HG02885 (cell line): Measurements from ENCODE around the gene CRACR2B.

Source experiments
- ATAC-seq: cut with Tn5 transposase; IDR thresholded peaks from one replicate; pipeline ENCODE4 v1.9.1; 2021; ENCODE audit warnings: mild to moderate bottlenecking; ENCODE audit not compliant: unreplicated experiment, poor library complexity

Gene CRACR2B

GRCh38 chr11:827897-828192 is at the start of gene CRACR2B:
CRACR2B (plus strand) TSS chr11:827919; CDS start chr11:828608, 689 bp downstream.
- ATAC-seq, result no peak

GRCh38 chr11:778976-779954 is 48.5 kb upstream of the CRACR2B start:
- ATAC-seq, result no peak

GRCh38 chr11:779955-780532 is 47.7 kb upstream of the CRACR2B start:
- ATAC-seq, result no peak

GRCh38 chr11:782264-783174 is 45.2 kb upstream of the CRACR2B start:
- no peak for ATAC-seq

GRCh38 chr11:783581-784015 is 44.1 kb upstream of the CRACR2B start:
- ATAC-seq, result no peak

- no peak for ATAC-seq
Measured at GRCh38 chr11:786235-787083, 41.3 kb upstream of the CRACR2B start.

GRCh38 chr11:787084-787675 is 40.5 kb upstream of the CRACR2B start:
- ATAC-seq, result no peak

- ATAC-seq, result no peak
Measured at GRCh38 chr11:788009-788640, 39.6 kb upstream of the CRACR2B start.

- ATAC-seq, result no peak
Measured at GRCh38 chr11:788953-789940, 38.5 kb upstream of the CRACR2B start.

GRCh38 chr11:789943-790342 is 37.8 kb upstream of the CRACR2B start, which contains the start of gene CEND1:
CEND1 (minus strand) TSS chr11:790090; CDS start chr11:788576, 1,514 bp downstream.
- no peak for ATAC-seq

- ATAC-seq, result no peak
Measured at GRCh38 chr11:790721-791564, 36.8 kb upstream of the CRACR2B start.

GRCh38 chr11:791658-792534 is 35.8 kb upstream of the CRACR2B start:
- no peak for ATAC-seq

GRCh38 chr11:792535-792821 is 35.2 kb upstream of the CRACR2B start:
- no peak for ATAC-seq

- no peak for ATAC-seq
Measured at GRCh38 chr11:792873-793272, 34.8 kb upstream of the CRACR2B start.

- ATAC-seq, result no peak
Measured at GRCh38 chr11:793556-793955, 34.2 kb upstream of the CRACR2B start.
